HPDE6-E6E7 (cell line): ENCODE results near the gene GNB3.
"Not testable (repeated sequence)": the region's sequence is repeated elsewhere in the genome, so short reads cannot be mapped to it uniquely, and the experiment has no call there.

Experiments
- DNase-seq: peaks from one replicate; pipeline ENCODE4 v3.0.0; 2011; ENCODE audit warnings: missing footprints; ENCODE audit errors: extremely low spot score

Gene GNB3

GRCh38 chr12:6883252-6883651 lies 42.5 kb downstream of the GNB3 start:
- no peak for DNase-seq

- DNase-seq, result no peak
Measured at GRCh38 chr12:6883683-6884082, 43.0 kb downstream of the GNB3 start.

GRCh38 chr12:6884539-6884938 lies 43.8 kb downstream of the GNB3 start:
- no peak for DNase-seq

GRCh38 chr12:6886206-6886999 lies 45.7 kb downstream of the GNB3 start:
- not testable (repeated sequence) for DNase-seq

GRCh38 chr12:6887460-6887859 lies 46.7 kb downstream of the GNB3 start:
- DNase-seq, result no peak

GRCh38 chr12:6888360-6888759 lies 47.6 kb downstream of the GNB3 start:
- no peak for DNase-seq

- not testable (repeated sequence) for DNase-seq
Measured at GRCh38 chr12:6888794-6889193, 48.1 kb downstream of the GNB3 start.

GRCh38 chr12:6889775-6890573 lies 49.2 kb downstream of the GNB3 start:
- DNase-seq, result not testable (repeated sequence)

GRCh38 chr12:6890789-6891645 lies 50.3 kb downstream of the GNB3 start:
- DNase-seq, result peak; percentile 95

- DNase-seq, result no peak
Measured at GRCh38 chr12:6891646-6892001, 50.9 kb downstream of the GNB3 start.

- DNase-seq, result not testable (repeated sequence)
Measured at GRCh38 chr12:6892683-6893082, 52.0 kb downstream of the GNB3 start.

- DNase-seq, result no peak
Measured at GRCh38 chr12:6894321-6894720, 53.6 kb downstream of the GNB3 start.
